SK-N-MC (cell line): ENCODE data around the gene SETD2.

Source experiments
- EZH2 ChIP-seq: fragments of 200-600 bp; sonication (generic); IDR thresholded peaks from one replicate; pipeline ENCODE4 v1.6.1; 2017; ENCODE audit warnings: antibody characterized with exemption
- FOXP2 ChIP-seq: optimal IDR thresholded peaks from 2 replicates; pipeline ENCODE3; 2011; ENCODE audit warnings: mild to moderate bottlenecking, moderate library complexity; ENCODE audit not compliant: insufficient read depth; ENCODE audit errors: extremely low read length, control extremely low read depth
- POLR2AphosphoS5 ChIP-seq: IDR thresholded peaks from 2 replicates; pipeline ENCODE4 v1.6.1; 2012; ENCODE audit warnings: mild to moderate bottlenecking, low read depth, low read length, borderline replicate concordance

DNA sequence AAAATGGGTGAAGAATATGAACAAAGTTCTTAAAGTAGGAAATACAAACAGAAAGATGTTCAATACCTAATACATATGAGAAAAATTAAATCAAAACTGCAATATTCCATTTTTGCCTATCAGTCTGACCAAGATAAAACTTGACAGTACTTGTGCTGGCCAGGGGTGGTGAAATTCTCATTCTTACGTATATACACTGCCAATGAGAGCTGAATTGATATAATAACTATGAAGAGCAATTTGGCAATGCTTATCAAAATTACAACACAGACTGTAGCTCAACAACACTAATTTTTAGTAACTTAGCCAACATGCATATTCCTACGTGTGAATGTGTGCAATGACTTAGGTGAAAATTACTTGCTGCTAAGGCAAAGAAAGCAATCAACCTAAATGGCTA lies 90.2 kb downstream of the SETD2 start:
- TF ChIP-seq POLR2AphosphoS5 (no peak), EZH2 (no peak), FOXP2 (no peak)
